Activated CD8-positive, alpha-beta T cell treated with anti-CD3 and anti-CD28 coated beads for 36 hours (primary cell): ENCODE data around the gene RNMT. TPM values are rescaled to one million over a fixed set of nuclear protein-coding genes. Genes with fewer than 3 reads are reported as not detected.
"Not testable (repeated sequence)": the region's sequence is repeated elsewhere in the genome, so short reads cannot be mapped to it uniquely, and the experiment has no call there.

ENCODE experiments used
- ATAC-seq: fragments of 200-7000 bp; cut with Tn5 transposase; one replicate; pipeline ENCODE4 v1.10.0; 2021; ENCODE audit warnings: mild to moderate bottlenecking, moderate library complexity
- CTCF ChIA-PET: fragments of 350-600 bp; sonication (Branson Sonifier 250); formaldehyde crosslinking; loops from one replicate; lab custom pipeline; 2021; ENCODE audit warnings: antibody characterized with exemption; lab: Charles Lee
- POLR2A ChIA-PET: fragments of 350-600 bp; sonication (Branson Sonifier 250); formaldehyde crosslinking; loops from one replicate; lab custom pipeline; 2021; ENCODE audit warnings: antibody characterized with exemption; lab: Charles Lee
- DNase-seq: peaks from one replicate; pipeline ENCODE4 v3.0.0-alpha.2; 2020
- H3K27ac Mint-ChIP-seq: one replicate; pipeline ENCODE4 v1.8.0; 2021; ENCODE audit warnings: mild to moderate bottlenecking, mixed read lengths
- H3K27me3 Mint-ChIP-seq: one replicate; pipeline ENCODE4 v1.8.0; 2021; ENCODE audit warnings: mixed read lengths
- H3K36me3 Mint-ChIP-seq: one replicate; pipeline ENCODE4 v1.8.0; 2021; ENCODE audit warnings: low read depth, mixed read lengths
- H3K4me1 Mint-ChIP-seq: one replicate; pipeline ENCODE4 v1.8.0; 2021; ENCODE audit warnings: low read depth, mixed read lengths
- H3K4me3 Mint-ChIP-seq: one replicate; pipeline ENCODE4 v1.8.0; 2021; ENCODE audit warnings: mild to moderate bottlenecking, moderate library complexity, mixed read lengths
- H3K9me3 Mint-ChIP-seq: one replicate; pipeline ENCODE4 v1.8.0; 2021; ENCODE audit warnings: mixed read lengths
- intact Hi-C: fragments of 100-400 bp; cut with micrococcal nuclease; formaldehyde crosslinking; loops from one replicate; pipeline ENCODE4 v1.10.0; 2022
- total RNA-seq, 2 experiments: library from RNA; stranded (reverse); gene quantifications; one replicate each; pipeline ENCODE4 v1.2.3, GENCODE V29; 2021
- TF ChIP-seq, protein P1 (sequence below): fragments of 200-600 bp; IDR thresholded peaks from one replicate; pipeline ENCODE4 v1.8.0; 2022; ENCODE audit warnings: antibody characterized with exemption, mild to moderate bottlenecking

Gene RNMT
- total RNA-seq = 10 to 100 TPM; 76.4 to 84.4 TPM

DNA sequence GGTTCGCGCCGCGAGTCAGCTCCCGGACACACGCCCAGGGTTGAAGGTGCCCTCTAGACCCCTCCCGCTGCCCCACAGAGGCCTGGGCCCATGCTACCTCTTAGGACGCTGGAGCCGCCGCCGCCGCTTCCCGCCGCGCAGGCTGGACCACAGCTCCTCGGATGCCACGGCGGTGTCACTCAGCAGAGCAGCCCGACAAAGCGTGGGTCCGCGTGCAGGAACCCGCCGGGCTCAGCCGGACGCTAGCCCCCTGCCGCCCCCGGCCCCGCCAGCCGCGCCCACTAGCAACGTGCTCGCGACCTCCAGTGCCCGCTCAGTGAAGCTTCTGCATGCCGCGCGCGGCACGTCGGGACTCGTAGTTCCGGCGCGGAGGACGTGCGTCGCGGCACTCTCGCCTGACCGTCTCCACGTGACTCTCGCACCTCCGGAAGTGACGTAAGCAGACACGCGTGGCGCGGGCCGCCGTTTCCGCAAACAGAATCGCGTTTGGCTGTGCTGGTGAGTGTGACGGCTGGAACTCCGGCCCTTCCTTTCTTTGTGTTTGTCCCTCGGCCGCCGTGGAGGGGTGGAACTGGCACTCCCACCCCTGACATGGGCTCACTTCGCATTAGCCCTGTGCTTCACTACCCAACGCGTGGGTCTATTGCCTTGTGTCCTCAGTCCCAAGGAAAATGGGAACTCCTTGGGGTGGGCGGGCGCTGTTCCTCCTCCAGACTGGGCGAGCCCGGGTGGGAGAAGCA lies at the start of gene RNMT, which contains the start of gene FAM210A:
RNMT (plus strand) TSS at position 442 of the 740 bp plus-strand sequence. CDS start 4,845 bp downstream, outside the sequence.
FAM210A (minus strand) TSS at position 327 of the 740 bp plus-strand sequence. CDS start 44,481 bp downstream, outside the sequence.
- H3K9me3 Mint-ChIP-seq = peaks cover 4% of the 10 kb centered on the region
- peaks cover 48% of the 10 kb centered on the region for H3K4me1 Mint-ChIP-seq
- H3K4me3 Mint-ChIP-seq = peak within 1 kb of the TSS; percentile 83
- ChIA-PET POLR2A (interaction anchor here (0.7 to 1.2 kb wide), 6 partner anchors 17 to 510 kb away, joined by 3 to 4 read pairs (median 4); no protein-coding TSS in a partner anchor), CTCF (interaction anchor here (1.2 to 1.4 kb wide), 3 partner anchors 10 to 163 kb away, joined by 3 to 5 read pairs (median 4); no protein-coding TSS in a partner anchor)
- intact Hi-C loops = no loop called here
- TF ChIP-seq, protein P1, sequence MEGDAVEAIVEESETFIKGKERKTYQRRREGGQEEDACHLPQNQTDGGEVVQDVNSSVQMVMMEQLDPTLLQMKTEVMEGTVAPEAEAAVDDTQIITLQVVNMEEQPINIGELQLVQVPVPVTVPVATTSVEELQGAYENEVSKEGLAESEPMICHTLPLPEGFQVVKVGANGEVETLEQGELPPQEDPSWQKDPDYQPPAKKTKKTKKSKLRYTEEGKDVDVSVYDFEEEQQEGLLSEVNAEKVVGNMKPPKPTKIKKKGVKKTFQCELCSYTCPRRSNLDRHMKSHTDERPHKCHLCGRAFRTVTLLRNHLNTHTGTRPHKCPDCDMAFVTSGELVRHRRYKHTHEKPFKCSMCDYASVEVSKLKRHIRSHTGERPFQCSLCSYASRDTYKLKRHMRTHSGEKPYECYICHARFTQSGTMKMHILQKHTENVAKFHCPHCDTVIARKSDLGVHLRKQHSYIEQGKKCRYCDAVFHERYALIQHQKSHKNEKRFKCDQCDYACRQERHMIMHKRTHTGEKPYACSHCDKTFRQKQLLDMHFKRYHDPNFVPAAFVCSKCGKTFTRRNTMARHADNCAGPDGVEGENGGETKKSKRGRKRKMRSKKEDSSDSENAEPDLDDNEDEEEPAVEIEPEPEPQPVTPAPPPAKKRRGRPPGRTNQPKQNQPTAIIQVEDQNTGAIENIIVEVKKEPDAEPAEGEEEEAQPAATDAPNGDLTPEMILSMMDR = no peak
- no peaks in the 10 kb centered on the region for H3K27me3 Mint-ChIP-seq
- H3K36me3 Mint-ChIP-seq = peaks cover 42% of the 10 kb centered on the region
- DNase-seq = peak; percentile 96
- H3K27ac Mint-ChIP-seq = peak within 1 kb of the TSS; percentile 97
- peak; percentile 95 for ATAC-seq

DNA sequence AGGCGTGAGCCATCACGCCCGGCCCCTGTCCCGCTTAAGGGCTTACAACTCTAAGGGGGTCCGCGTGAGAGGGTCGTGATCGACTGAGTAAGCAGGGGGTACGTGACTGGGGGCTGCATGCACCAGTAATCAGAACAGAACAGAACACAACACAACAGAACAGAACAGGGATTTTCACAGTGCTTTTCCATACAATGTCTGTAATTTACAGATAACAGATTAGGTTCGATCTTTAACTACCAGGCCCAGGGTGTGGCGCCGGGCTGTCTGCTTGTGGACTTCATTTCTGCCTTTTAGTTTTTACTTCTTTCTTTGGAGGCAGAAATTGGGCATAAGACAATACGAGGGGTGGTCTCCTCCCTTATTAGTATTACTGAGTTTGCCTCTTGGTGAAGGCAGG lies 49.1 kb upstream of the RNMT start:
- H3K27me3 Mint-ChIP-seq, ATAC-seq, H3K27ac Mint-ChIP-seq, H3K36me3 Mint-ChIP-seq, intact Hi-C loops, DNase-seq, H3K9me3 Mint-ChIP-seq, CTCF ChIA-PET, H3K4me3 Mint-ChIP-seq: not testable (repeated sequence)
- POLR2A ChIA-PET = interaction anchor here (1.2 kb wide), 1 partner anchor 9 kb away, joined by 3 read pairs; no protein-coding TSS in a partner anchor
- peaks cover 12% of the 10 kb centered on the region for H3K4me1 Mint-ChIP-seq

DNA sequence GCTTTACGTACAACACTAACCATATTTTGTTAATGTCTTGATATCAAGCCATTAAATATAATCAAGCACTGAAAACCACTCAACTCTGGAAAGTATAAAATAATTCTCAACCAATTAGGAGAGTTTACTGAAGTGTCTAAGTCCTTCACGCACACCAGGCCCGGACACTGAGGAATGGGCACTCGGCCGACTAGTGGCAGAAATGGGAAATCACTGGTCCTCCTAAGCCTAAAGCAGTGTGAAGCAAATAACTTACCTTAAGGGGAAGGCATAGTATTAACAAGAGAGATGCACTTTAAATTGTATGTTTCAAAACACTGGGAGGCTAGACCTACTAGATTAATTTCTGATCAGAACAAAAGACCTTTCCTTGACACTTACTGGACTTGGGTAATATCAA lies 45.9 kb upstream of the RNMT start:
- Mint-ChIP-seq H3K27me3 (no peaks in the 10 kb centered on the region), H3K9me3 (no peaks in the 10 kb centered on the region), H3K27ac (no peak overlapping the region), H3K4me1 (peaks cover 15% of the 10 kb centered on the region), H3K36me3 (peaks cover 13% of the 10 kb centered on the region), H3K4me3 (no peak overlapping the region)
- POLR2A ChIA-PET = no interaction called here
- ATAC-seq = no peak
- TF ChIP-seq, protein P1 = no peak
- CTCF ChIA-PET = interaction anchor here (0.9 kb wide), 1 partner anchor 178 kb away, joined by 3 read pairs; no protein-coding TSS in a partner anchor
- no peak for DNase-seq
- intact Hi-C loops = no loop called here

DNA sequence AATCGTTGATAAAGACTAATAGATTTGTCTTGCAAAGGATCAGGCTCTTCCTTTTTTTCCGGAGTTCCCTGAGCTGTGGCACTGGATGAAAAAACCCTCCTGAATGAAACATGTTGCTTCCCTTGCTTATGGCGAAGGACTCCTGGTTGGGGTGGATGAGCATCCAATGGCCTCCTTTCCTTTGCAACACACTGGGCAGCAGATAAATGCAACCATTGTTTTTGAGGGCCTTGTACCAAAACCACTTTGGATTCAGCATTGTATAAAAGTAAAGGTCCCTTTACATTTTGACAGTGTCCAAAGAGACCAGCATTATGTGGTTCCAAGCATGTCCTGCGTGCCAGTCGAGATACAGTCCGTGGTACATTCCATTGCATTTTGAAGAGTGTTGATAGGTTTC lies 44.8 kb upstream of the RNMT start:
- DNase-seq (no peak), ATAC-seq (no peak)
- intact Hi-C loops = no loop called here
- POLR2A ChIA-PET = no interaction called here
- TF ChIP-seq, protein P1 = no peak
- Mint-ChIP-seq H3K4me3 (no peak overlapping the region), H3K27ac (no peak overlapping the region), H3K4me1 (peaks cover 16% of the 10 kb centered on the region), H3K36me3 (peaks cover 13% of the 10 kb centered on the region), H3K9me3 (no peaks in the 10 kb centered on the region), H3K27me3 (no peaks in the 10 kb centered on the region)
- CTCF ChIA-PET = no interaction called here

DNA sequence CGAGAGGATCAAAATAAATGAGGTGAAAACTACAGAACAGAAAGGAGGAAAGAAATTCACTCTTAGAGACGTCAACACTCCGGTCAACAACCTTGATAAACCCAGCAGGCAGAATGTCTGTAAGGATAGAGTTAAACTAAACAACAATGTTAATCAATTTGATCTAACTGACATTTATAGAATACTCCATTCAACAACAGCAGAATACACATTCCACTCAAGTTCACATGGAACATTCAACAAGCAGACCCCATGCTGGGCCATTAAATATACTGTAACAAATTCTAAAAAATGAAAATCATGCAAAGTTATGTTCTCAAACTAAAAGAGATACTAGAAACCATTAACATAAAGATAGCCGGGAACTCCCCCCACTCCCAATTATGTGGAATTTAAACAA lies 41.9 kb upstream of the RNMT start:
- Mint-ChIP-seq H3K4me3 (no peak overlapping the region), H3K36me3 (peaks cover 29% of the 10 kb centered on the region), H3K9me3 (no peaks in the 10 kb centered on the region), H3K27ac (no peak overlapping the region), H3K27me3 (no peaks in the 10 kb centered on the region), H3K4me1 (peaks cover 17% of the 10 kb centered on the region)
- CTCF ChIA-PET = no interaction called here
- TF ChIP-seq, protein P1 = no peak
- no peak for ATAC-seq
- POLR2A ChIA-PET = no interaction called here
- intact Hi-C loops = no loop called here
- DNase-seq = no peak
